GM21423 (cell line): ENCODE data around the gene COL5A1.
"Not testable (repeated sequence)": the region's sequence is repeated elsewhere in the genome, so short reads cannot be mapped to it uniquely, and the experiment has no call there.

Experiments
- ATAC-seq: cut with Tn5 transposase; IDR thresholded peaks from one replicate; pipeline ENCODE4 v1.9.1; 2021; ENCODE audit warnings: mild to moderate bottlenecking, moderate library complexity; ENCODE audit not compliant: unreplicated experiment

COL5A1 gene

GRCh38 chr9:134638502-134639090 is 3.0 kb upstream of the COL5A1 start:
- ATAC-seq = no peak

GRCh38 chr9:134639994-134640393 is 1.6 kb upstream of the COL5A1 start:
- no peak for ATAC-seq

DNA sequence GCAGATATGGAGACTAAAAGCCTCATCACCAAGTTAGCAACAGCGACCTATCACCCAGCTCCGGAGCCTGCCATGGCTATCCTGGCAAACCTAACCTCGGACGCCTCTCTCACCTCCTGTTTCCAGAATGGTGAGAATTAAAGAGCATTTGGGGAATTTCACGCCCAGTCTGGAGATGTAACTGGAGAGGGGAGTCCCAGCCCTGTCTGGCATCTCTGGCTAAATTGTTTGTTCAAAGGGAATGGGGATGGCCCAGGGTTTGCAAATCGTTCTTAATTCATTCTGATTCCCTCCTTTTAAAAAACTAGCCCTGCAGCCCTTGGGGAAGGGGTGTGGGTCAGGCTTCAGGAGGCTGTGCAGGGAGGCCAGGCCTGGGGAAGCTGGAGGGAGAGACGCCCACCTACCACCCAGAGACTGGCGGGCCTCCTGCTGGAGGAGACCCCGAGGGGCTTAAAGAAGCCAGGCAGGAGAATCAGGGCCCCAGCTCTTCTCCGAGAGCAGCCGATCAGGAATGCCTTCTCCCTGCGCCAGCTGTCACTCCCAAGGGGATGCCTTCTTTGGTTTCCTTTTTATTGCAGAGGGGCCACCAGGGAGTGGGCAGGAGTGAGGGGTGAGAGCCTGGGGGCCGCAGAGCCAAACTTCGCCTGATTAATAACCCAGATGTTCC is 964 bp upstream of the COL5A1 start:
- ATAC-seq = no peak

GRCh38 chr9:134641990-134642384 is 384 bp downstream of the COL5A1 start:
- ATAC-seq = no peak

DNA sequence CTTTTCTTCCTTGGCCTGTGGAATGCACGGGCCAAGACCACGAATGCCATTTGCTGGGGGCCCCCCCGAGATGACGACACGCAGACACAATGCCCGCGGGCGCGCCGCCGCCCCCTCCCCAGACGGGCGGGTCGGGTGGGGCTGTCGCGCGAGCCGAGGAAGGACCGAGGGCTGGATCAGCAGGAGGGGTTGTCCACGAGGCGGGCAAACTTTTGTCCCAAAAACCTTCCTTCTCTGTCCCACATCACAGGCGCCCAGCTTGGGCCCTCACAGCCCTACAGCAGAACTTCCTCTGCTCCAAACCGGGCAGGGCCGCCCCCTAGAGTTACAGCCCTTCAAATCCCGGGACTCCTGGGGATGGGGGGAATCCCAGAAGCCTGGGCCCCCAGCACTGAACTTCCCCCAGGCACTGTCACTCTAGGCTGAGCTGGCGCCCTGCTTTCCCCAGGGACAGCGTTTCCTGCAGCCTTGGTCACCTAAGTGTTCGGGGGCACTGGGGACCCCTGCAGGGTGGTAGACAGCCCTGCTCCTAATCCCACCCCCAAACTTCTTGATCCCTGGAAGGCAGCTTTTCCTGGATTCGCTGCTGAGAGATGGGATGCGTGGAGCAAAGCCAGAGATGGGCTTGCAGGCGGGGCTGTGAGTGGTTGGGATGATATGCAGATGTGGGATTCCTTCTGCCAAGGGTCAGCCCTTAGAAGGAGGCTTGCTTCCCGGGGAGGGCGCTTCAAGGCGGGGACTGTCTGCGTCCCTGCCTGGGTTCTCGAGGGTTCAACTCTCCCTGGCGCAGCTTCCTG is 980 bp downstream of the COL5A1 start:
- ATAC-seq = no peak

- ATAC-seq = no peak
Measured at GRCh38 chr9:134643222-134643671, 1.6 kb downstream of the COL5A1 start.

DNA sequence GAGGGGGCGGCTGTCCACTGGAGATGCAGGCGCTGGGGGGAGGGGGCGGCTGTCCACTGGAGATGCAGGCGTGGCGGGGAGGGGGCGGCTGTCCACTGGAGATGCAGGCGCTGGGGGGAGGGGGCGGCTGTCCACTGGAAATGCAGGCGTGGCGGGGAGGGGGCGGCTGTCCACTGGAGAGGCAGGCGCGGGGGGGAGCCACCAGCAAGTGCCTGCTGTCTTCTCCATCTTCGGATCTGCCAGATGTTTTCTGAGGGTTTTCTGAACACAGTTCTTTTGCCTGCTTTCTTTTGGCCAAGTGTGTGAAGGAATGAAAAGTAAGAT is 2.8 kb downstream of the COL5A1 start:
- ATAC-seq = not testable (repeated sequence)

DNA sequence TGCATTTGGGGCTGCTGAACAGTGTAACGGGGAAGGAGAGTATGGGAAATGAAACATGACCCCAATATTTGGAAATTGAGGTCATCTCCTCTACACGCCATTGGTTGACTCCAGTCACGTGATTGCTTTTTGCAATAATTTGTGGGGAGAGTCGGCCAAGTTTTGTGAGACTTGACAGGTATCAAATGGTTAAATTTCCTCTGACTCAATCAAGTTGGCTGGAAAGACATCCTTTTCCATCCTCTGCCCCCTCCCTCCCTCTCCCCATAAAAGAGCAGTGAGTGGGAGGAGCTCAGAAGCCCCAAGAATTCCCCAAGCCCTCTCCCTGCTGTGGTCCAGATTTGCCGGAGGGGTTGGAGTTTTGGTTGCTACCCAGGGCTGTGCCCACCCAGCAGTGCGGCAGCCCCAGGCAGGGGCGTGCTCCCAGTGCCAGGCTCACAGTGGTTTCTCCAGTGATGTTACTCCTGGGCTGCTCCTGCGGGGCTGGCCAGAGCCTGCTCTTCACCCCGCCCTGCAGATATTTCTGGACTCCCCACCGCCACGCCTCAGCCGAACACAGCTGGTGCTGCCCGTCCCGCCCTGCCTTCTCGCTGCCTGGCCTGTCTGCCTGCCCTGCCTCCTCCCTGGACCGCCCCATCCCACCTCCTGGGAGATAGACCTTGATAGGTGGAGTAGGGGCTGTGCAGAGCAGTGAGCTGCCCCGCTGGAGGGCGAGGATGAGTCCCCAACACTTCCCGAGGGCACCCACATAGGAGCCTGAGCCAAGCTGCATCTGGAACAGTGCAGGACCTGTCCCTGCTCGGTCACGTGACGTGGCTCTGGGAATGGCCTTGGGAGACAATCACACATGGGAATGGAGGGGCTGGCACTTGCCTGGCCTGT is 3.4 kb downstream of the COL5A1 start:
- no peak for ATAC-seq

GRCh38 chr9:134645607-134646365 is 4.2 kb downstream of the COL5A1 start:
- no peak for ATAC-seq

DNA sequence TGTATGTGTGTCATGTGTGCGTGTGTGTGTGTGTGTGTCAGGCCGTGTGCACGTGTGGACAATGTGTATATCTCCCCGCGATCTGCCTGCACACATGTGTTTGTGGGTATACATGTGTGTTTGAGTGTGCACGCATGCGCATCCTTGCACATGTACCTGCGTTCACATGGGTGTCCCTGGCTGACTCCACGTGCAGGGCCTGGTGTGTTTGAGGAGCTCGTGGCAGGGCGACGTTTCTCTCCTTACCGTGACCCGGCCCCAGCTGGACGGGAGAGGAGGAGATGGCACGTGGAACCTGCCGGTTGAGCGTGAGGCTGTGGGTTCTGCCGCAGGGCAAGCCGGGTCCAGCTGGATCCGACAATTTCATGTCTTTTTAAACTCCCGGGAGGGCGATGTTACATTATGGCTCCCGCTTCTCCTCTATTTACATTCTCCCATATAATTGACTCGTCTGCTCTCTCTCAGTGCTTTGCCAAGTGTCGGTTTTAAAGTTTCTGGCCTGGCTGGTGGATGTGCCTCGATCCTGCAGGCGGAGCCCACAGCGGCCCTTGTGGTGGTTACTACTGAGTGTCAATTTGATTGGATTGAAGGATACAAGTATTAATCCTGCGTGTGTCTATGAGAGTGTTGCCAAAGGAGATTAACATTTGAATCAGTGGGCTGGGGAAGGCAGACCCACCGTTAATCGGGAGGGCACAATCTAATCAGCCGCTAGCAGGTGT is 5.9 kb downstream of the COL5A1 start:
- no peak for ATAC-seq

DNA sequence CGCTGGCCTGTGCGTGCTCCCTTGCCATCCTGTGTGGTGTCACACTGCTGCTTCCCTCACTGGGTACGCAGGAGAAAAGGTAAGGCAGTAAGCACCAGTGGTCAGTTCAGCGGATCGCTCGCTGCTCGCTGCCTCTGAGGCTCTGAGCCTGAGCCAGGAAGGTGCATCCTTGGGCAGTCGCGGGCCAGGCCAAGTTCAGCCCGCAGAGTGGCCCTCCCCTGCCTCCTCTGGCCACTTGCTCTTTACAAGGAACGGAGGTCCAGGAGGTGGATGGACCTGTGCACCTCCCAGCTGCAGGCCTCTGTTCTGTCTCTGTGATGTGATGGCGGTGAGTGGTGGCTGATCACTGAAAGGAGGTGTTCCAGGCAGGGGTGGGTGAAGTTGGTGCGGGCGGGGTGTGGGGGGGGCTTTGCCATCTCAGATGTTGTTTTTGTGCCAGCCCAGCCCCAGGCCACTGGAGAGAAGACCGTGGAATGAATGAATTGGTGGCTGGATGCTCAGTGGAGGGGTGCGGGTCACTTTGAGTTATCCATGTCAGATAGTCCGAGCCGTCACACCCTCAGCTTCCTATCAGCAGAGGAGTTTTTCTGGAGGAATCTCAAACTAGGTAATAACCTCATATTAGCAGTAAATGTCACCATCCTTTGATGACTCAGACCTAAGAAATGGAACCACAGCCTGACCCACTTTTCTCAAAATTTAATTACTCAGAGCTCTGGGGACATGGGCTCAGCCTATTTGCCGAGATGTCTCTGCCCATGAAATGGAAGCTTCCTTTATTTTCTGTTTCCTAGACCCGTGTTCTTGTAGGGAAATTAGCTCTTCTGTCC is 7.3 kb downstream of the COL5A1 start:
- no peak for ATAC-seq

- no peak for ATAC-seq
Measured at GRCh38 chr9:134650431-134651190, 9.0 kb downstream of the COL5A1 start.

- no peak for ATAC-seq
Measured at GRCh38 chr9:134651226-134651905, 9.8 kb downstream of the COL5A1 start.

- no peak for ATAC-seq
Measured at GRCh38 chr9:134652291-134653225, 11.0 kb downstream of the COL5A1 start.

- no peak for ATAC-seq
Measured at GRCh38 chr9:134653259-134654009, 11.8 kb downstream of the COL5A1 start.

GRCh38 chr9:134655101-134655500 is 13.5 kb downstream of the COL5A1 start:
- no peak for ATAC-seq
